ENCODE data around the gene MCTP2.

MCTP2 gene

GRCh38 chr15:94247789-94248638 lies 16.7 kb downstream of the MCTP2 start:
- TF ChIP-seq ZBTB7A (IDR thresholded peaks at IDR 0.05; ENCODE audit: low read depth) (no peak), FOXM1 (IDR thresholded peaks at IDR 0.05; ENCODE audit: borderline replicate concordance, low read depth) (no peak), RAD21 (IDR thresholded peaks at IDR 0.05; ENCODE audit: low read depth) (no peak), TAF1 (IDR thresholded peaks at IDR 0.05; ENCODE audit: low read depth) (no peak)

- no peak for TF ChIP-seq CEBPB (IDR thresholded peaks at IDR 0.05)
- no peak for TF ChIP-seq TAF1 (IDR thresholded peaks at IDR 0.05; ENCODE audit: low read depth)
- TF ChIP-seq EP300 (IDR thresholded peaks at IDR 0.05; ENCODE audit: borderline replicate concordance): no peak
- no peak for TF ChIP-seq TEAD4 (IDR thresholded peaks at IDR 0.05)
- TF ChIP-seq FOXM1 (IDR thresholded peaks at IDR 0.05; ENCODE audit: borderline replicate concordance, low read depth): no peak
- no peak for TF ChIP-seq TCF12 (IDR thresholded peaks at IDR 0.05; ENCODE audit: low read depth)
- no peak for TF ChIP-seq CREB1 (IDR thresholded peaks at IDR 0.05; ENCODE audit: low read depth)
- TF ChIP-seq, protein P1, sequence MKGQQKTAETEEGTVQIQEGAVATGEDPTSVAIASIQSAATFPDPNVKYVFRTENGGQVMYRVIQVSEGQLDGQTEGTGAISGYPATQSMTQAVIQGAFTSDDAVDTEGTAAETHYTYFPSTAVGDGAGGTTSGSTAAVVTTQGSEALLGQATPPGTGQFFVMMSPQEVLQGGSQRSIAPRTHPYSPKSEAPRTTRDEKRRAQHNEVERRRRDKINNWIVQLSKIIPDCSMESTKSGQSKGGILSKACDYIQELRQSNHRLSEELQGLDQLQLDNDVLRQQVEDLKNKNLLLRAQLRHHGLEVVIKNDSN (IDR thresholded peaks at IDR 0.05): no peak
- TF ChIP-seq ZBTB7A (IDR thresholded peaks at IDR 0.05; ENCODE audit: low read depth): no peak
These were observed 19.4 kb downstream of the MCTP2 start for GRCh38 chr15:94250801-94251200.

GRCh38 chr15:94252223-94252766 lies 20.9 kb downstream of the MCTP2 start:
- TF ChIP-seq TAF1 (IDR thresholded peaks at IDR 0.05; ENCODE audit: low read depth): no peak
- no peak for TF ChIP-seq ZBTB7A (IDR thresholded peaks at IDR 0.05; ENCODE audit: low read depth)
- no peak for TF ChIP-seq EP300 (IDR thresholded peaks at IDR 0.05; ENCODE audit: borderline replicate concordance)
- no peak for TF ChIP-seq EGR1 (IDR thresholded peaks at IDR 0.05)
- no peak for TF ChIP-seq REST (IDR thresholded peaks at IDR 0.05; ENCODE audit: low read depth)
- no peak for TF ChIP-seq MAX (IDR thresholded peaks at IDR 0.05)
- TF ChIP-seq TEAD4 (IDR thresholded peaks at IDR 0.05): no peak

DNA sequence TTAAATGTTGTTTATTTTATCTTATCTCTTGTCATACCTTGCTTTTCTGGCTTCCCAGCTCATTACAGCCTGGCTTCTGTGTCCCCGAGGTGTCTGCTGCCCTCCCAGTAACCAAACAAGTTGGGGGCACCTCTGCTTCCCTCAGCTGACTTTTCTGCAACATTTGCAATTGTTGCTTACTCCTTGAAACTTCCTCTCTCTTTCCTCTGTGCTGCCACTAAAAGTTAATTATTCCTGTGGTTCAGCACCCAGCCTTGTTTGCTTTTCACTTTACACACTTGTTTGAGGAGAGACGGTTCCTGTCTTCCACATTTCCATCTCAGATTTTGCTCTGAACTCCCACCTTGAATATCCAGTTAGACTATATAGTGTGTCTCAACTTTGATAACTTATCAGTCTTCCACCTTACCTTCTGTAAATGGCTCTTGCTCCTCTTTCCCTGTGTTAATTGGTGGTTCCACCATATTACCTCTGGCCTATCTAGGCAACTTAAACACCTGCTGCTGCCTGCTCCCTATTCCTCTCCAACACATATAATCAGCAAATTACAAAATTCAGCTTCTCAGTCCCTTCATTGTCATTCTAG lies 21.6 kb downstream of the MCTP2 start:
- no peak for TF ChIP-seq REST (IDR thresholded peaks at IDR 0.05; ENCODE audit: low read depth)
- TF ChIP-seq NFIC (IDR thresholded peaks at IDR 0.05): no peak
- TF ChIP-seq EP300 (IDR thresholded peaks at IDR 0.05; ENCODE audit: borderline replicate concordance): no peak
- no peak for TF ChIP-seq CREB1 (IDR thresholded peaks at IDR 0.05; ENCODE audit: low read depth)
- no peak for TF ChIP-seq TAF1 (IDR thresholded peaks at IDR 0.05; ENCODE audit: low read depth)
- TF ChIP-seq MAX (IDR thresholded peaks at IDR 0.05): no peak
- no peak for TF ChIP-seq ZBTB7A (IDR thresholded peaks at IDR 0.05; ENCODE audit: low read depth)
- no peak for TF ChIP-seq TEAD4 (IDR thresholded peaks at IDR 0.05)
- TF ChIP-seq, protein P1 (IDR thresholded peaks at IDR 0.05): no peak
- TF ChIP-seq FOXM1 (IDR thresholded peaks at IDR 0.05; ENCODE audit: borderline replicate concordance, low read depth): no peak
- TF ChIP-seq RAD21 (IDR thresholded peaks at IDR 0.05; ENCODE audit: low read depth): no peak
- TF ChIP-seq EGR1 (IDR thresholded peaks at IDR 0.05): no peak
- no peak for TF ChIP-seq YY1 (IDR thresholded peaks at IDR 0.05; ENCODE audit: low read depth)
- TF ChIP-seq TCF12 (IDR thresholded peaks at IDR 0.05; ENCODE audit: low read depth): no peak
- TF ChIP-seq CEBPB (IDR thresholded peaks at IDR 0.05): no peak

GRCh38 chr15:94253742-94254141 lies 22.4 kb downstream of the MCTP2 start:
- no peak for TF ChIP-seq TEAD4 (IDR thresholded peaks at IDR 0.05)
- no peak for TF ChIP-seq FOXM1 (IDR thresholded peaks at IDR 0.05; ENCODE audit: borderline replicate concordance, low read depth)
- no peak for TF ChIP-seq CEBPB (IDR thresholded peaks at IDR 0.05)
- no peak for TF ChIP-seq TAF1 (IDR thresholded peaks at IDR 0.05; ENCODE audit: low read depth)
- TF ChIP-seq CREB1 (IDR thresholded peaks at IDR 0.05; ENCODE audit: low read depth): no peak
- TF ChIP-seq MAX (IDR thresholded peaks at IDR 0.05): no peak
- TF ChIP-seq ZBTB7A (IDR thresholded peaks at IDR 0.05; ENCODE audit: low read depth): no peak
- no peak for TF ChIP-seq REST (IDR thresholded peaks at IDR 0.05; ENCODE audit: low read depth)
- TF ChIP-seq, protein P1 (IDR thresholded peaks at IDR 0.05): no peak
- no peak for TF ChIP-seq TCF12 (IDR thresholded peaks at IDR 0.05; ENCODE audit: low read depth)
- no peak for TF ChIP-seq EP300 (IDR thresholded peaks at IDR 0.05; ENCODE audit: borderline replicate concordance)
- TF ChIP-seq RAD21 (IDR thresholded peaks at IDR 0.05; ENCODE audit: low read depth): no peak
- TF ChIP-seq NFIC (IDR thresholded peaks at IDR 0.05): no peak
- no peak for TF ChIP-seq EGR1 (IDR thresholded peaks at IDR 0.05)
- no peak for TF ChIP-seq YY1 (IDR thresholded peaks at IDR 0.05; ENCODE audit: low read depth)
